Esophagus muscularis mucosa (tissue), 4 donors: ENCODE results near the gene PTPRJ. TPM values are rescaled to one million over a fixed set of nuclear protein-coding genes. Genes with fewer than 3 reads are reported as not detected.

Experiments used
- DNase-seq: peaks from one replicate; pipeline ENCODE4 v3.0.0-alpha.2; 2017; ENCODE audit errors: extremely low spot score
- H3K27ac ChIP-seq, 4 donors: fragments of 200-600 bp; sonication (generic); replicated peaks in 1 of 4; 1 replicate in 3 of 4; 2 replicates in 1 of 4; pipeline ENCODE4 v1.5.1; 2016 to 2019; ENCODE audit warnings: mild to moderate bottlenecking in 1 of 4
- H3K27me3 ChIP-seq, 4 donors: fragments of 200-600 bp; sonication (generic); one replicate each; pipeline versions ENCODE4 v1.5.1 to v1.6.0; 2016 to 2019
- H3K36me3 ChIP-seq, 4 donors: fragments of 200-600 bp; sonication (generic); one replicate each; pipeline ENCODE4 v1.5.1; 2016 to 2019
- H3K4me1 ChIP-seq, 4 donors: fragments of 200-600 bp; sonication (generic); one replicate each; pipeline ENCODE4 v1.5.1; 2016 to 2019
- H3K4me3 ChIP-seq, 4 donors: fragments of 200-600 bp; sonication (generic); 1 replicate in 2 of 4; 2 replicates in 2 of 4; pipeline ENCODE4 v1.5.1; 2016 to 2019; ENCODE audit warnings: mild to moderate bottlenecking in 4 of 4, moderate library complexity in 1 of 4
- H3K9me3 ChIP-seq, 4 donors: fragments of 200-600 bp; sonication (generic); 1 replicate in 3 of 4; 2 replicates in 1 of 4; pipeline ENCODE4 v1.5.1; 2016 to 2019
- EP300 ChIP-seq: sonication (generic); formaldehyde crosslinking; IDR thresholded peaks from one replicate; pipeline ENCODE4 v1.6.1; 2017; ENCODE audit warnings: antibody characterized with exemption
- POLR2A ChIP-seq: fragments of 450-650 bp; IDR thresholded peaks from one replicate; pipeline ENCODE4 v1.6.1; 2017; ENCODE audit warnings: antibody characterized with exemption, moderate library complexity, mild to moderate bottlenecking, low read depth
- POLR2AphosphoS5 ChIP-seq, 2 donors: sonication (generic); formaldehyde crosslinking; IDR thresholded peaks; one replicate each; pipeline ENCODE4 v1.6.1; 2017; ENCODE audit warnings: antibody characterized with exemption in 2 of 2
- WGBS: methylation state at CpG from one replicate; pipeline ENCODE4 v1.1.5; 2018; 5-methylcytosine and 5-hydroxymethylcytosine counted together
- intact Hi-C: fragments of 100-400 bp; cut with DNase I; formaldehyde crosslinking; loops from one replicate; pipeline ENCODE4 v1.15.1; 2023
- small RNA-seq, 3 donors: library from RNA; depleted of rRNA; stranded (forward); fragments of <200 nt; gene quantifications; one replicate each; pipeline ENCODE3, GENCODE V24; 2016
- total RNA-seq, 4 donors: library from RNA; depleted of rRNA; stranded (reverse); fragments of >200 nt; gene quantifications; one replicate each; pipeline versions ENCODE4 v1.1.0 to v1.2.1, GENCODE V29; 2016
- TF ChIP-seq, protein P1 (sequence below), 3 experiments: fragments of 200-600 bp in 2 of 3; fragments of 450-650 bp in 1 of 3; sonication (generic) in 2 of 3; IDR thresholded peaks; one replicate each; pipeline ENCODE4 v1.5.1; 2017 to 2019; ENCODE audit warnings: antibody characterized with exemption in 3 of 3, mild to moderate bottlenecking in 2 of 3, moderate library complexity in 1 of 3

PTPRJ gene
- total RNA-seq, 4 donors from 2014 or later, result 8.3 to 14.1 (median 10.5) TPM

DNA sequence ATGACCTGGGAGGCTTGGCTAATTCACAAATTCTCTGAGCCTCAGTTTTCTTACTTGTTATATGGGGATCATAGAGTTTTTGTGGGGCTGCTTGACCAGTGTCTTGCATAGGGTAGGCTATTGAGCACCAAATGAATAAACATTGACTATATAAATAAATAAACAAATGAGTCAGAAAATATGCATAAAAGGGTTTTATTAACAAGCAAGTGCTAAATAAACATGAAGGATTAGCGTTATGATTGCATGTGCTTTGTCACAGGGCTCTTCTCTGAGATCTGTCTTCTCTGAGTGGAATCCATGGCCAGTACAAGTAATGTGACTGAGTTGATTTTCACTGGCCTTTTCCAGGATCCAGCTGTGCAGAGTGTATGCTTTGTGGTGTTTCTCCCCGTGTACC lies 236.2 kb downstream of the PTPRJ start, which contains the start of gene OR4B1:
Gene OR4B1, plus strand, starts transcription at position 301 of the 400 bp plus-strand sequence. Its CDS starts 0 bp downstream, at position 301.
- H3K36me3 ChIP-seq, result no peaks in the 10 kb centered on the region
- no peaks in the 10 kb centered on the region for H3K9me3 ChIP-seq
- no peak for DNase-seq
- H3K4me1 ChIP-seq, result no peaks in the 10 kb centered on the region
- no peak within 1 kb of the TSS for H3K4me3 ChIP-seq
- H3K27ac ChIP-seq, result no peak within 1 kb of the TSS
- no peaks in the 10 kb centered on the region for H3K27me3 ChIP-seq
- TF ChIP-seq POLR2AphosphoS5 (IDR thresholded peaks at IDR 0.05) (no peak), EP300 (no peak), POLR2A (no peak)
- TF ChIP-seq, protein P1, sequence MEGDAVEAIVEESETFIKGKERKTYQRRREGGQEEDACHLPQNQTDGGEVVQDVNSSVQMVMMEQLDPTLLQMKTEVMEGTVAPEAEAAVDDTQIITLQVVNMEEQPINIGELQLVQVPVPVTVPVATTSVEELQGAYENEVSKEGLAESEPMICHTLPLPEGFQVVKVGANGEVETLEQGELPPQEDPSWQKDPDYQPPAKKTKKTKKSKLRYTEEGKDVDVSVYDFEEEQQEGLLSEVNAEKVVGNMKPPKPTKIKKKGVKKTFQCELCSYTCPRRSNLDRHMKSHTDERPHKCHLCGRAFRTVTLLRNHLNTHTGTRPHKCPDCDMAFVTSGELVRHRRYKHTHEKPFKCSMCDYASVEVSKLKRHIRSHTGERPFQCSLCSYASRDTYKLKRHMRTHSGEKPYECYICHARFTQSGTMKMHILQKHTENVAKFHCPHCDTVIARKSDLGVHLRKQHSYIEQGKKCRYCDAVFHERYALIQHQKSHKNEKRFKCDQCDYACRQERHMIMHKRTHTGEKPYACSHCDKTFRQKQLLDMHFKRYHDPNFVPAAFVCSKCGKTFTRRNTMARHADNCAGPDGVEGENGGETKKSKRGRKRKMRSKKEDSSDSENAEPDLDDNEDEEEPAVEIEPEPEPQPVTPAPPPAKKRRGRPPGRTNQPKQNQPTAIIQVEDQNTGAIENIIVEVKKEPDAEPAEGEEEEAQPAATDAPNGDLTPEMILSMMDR (IDR thresholded peaks at IDR 0.05), result no peak
- intact Hi-C loops, result no loop called here
- 71% methylated on average over 2 of the region's 2 CpGs for WGBS

Small RNA genes lying within 50 kb of the gene (small RNA-seq; reads per million reads assigned to genes)
- 0 reads per million in 3 donors for gene MIR3161

Other genes starting within 250 kb of the PTPRJ start
- gene FNBP4, start 213.2 kb upstream of the PTPRJ start, total RNA-seq, result 10 to 100 TPM; 59.3 to 92.2 (median 80.8) TPM
- gene NUP160, start 132.2 kb upstream of the PTPRJ start, total RNA-seq, result 10 to 100 TPM; 18.4 to 22.7 (median 19.0) TPM
- gene OR4B1, start 236.3 kb downstream of the PTPRJ start, total RNA-seq, result not detected